Trophoblast cell (in vitro differentiated cells and primary cell): ENCODE data around the gene CSNK2B.

Experiments used
- DNase-seq, 2 donors: peaks; one replicate each; pipeline ENCODE4 v3.0.0-alpha.2; 2016
- H2AFZ ChIP-seq: 2 replicates; pipeline ENCODE4 v1.6.1; 2013; ENCODE audit warnings: low read length, moderate library complexity, mild to moderate bottlenecking; ENCODE audit not compliant: insufficient read depth, poor library complexity
- H2AK5ac ChIP-seq: 2 replicates; pipeline ENCODE4 v1.6.1; 2013; ENCODE audit warnings: mild to moderate bottlenecking, low read length
- H2BK120ac ChIP-seq: 2 replicates; pipeline ENCODE4 v1.6.1; 2013; ENCODE audit warnings: low read length, mild to moderate bottlenecking, moderate library complexity; ENCODE audit not compliant: insufficient read depth, poor library complexity
- H2BK12ac ChIP-seq: 2 replicates; pipeline ENCODE4 v1.6.1; 2013; ENCODE audit warnings: mild to moderate bottlenecking, low read length, moderate library complexity
- H2BK5ac ChIP-seq: 2 replicates; pipeline ENCODE4 v1.6.1; 2013; ENCODE audit warnings: low read length, low read depth, moderate library complexity, mild to moderate bottlenecking; ENCODE audit not compliant: poor library complexity
- H3K14ac ChIP-seq: 2 replicates; pipeline ENCODE4 v1.6.1; 2013; ENCODE audit warnings: mild to moderate bottlenecking, low read length
- H3K18ac ChIP-seq: 2 replicates; pipeline ENCODE4 v1.6.1; 2013; ENCODE audit warnings: mild to moderate bottlenecking, low read length
- H3K23ac ChIP-seq: 2 replicates; pipeline ENCODE4 v1.6.1; 2013; ENCODE audit warnings: low read length
- H3K27ac ChIP-seq: 2 replicates; pipeline ENCODE4 v1.5.1; 2013; ENCODE audit warnings: low read depth, mild to moderate bottlenecking, inconsistent platforms, low read length, moderate library complexity
- H3K27me3 ChIP-seq: 2 replicates; pipeline ENCODE4 v1.6.1; 2013; ENCODE audit warnings: inconsistent platforms, mild to moderate bottlenecking, low read length, moderate library complexity; ENCODE audit not compliant: insufficient read depth
- H3K36me3 ChIP-seq, 2 experiments: 1 replicate in 1 of 2; 2 replicates in 1 of 2; pipeline ENCODE4 v1.6.1; 2013; ENCODE audit warnings: low read length in 2 of 2, mild to moderate bottlenecking in 2 of 2, moderate library complexity in 1 of 2; ENCODE audit not compliant: insufficient read depth in 2 of 2, control insufficient read depth in 1 of 2
- H3K4ac ChIP-seq: 2 replicates; pipeline ENCODE4 v1.6.1; 2013; ENCODE audit warnings: low read depth, mild to moderate bottlenecking, low read length, moderate library complexity
- H3K4me1 ChIP-seq, 2 experiments: 1 replicate in 1 of 2; 2 replicates in 1 of 2; pipeline ENCODE4 v1.6.1; 2013; ENCODE audit warnings: low read length in 2 of 2, mild to moderate bottlenecking in 2 of 2, moderate library complexity in 1 of 2; ENCODE audit not compliant: insufficient read depth in 2 of 2, control insufficient read depth in 1 of 2
- H3K4me2 ChIP-seq: 2 replicates; pipeline ENCODE4 v1.6.1; 2013; ENCODE audit warnings: inconsistent platforms, mild to moderate bottlenecking, low read length, moderate library complexity
- H3K4me3 ChIP-seq: 2 replicates; pipeline ENCODE4 v1.5.1; 2013; ENCODE audit warnings: mild to moderate bottlenecking, low read depth, low read length, inconsistent platforms
- H3K79me1 ChIP-seq: one replicate; pipeline ENCODE4 v1.6.1; 2013; ENCODE audit warnings: low read length
- H3K79me2 ChIP-seq: 2 replicates; pipeline ENCODE4 v1.6.1; 2013; ENCODE audit warnings: low read length, mild to moderate bottlenecking; ENCODE audit not compliant: control insufficient read depth, insufficient read depth, poor library complexity
- H3K9ac ChIP-seq: 2 replicates; pipeline ENCODE4 v1.6.1; 2013; ENCODE audit warnings: mild to moderate bottlenecking, low read length
- H3K9me3 ChIP-seq: 2 replicates; pipeline ENCODE4 v1.6.1; 2013; ENCODE audit warnings: low read depth, mild to moderate bottlenecking, control low read depth, inconsistent platforms, low read length; ENCODE audit not compliant: insufficient read depth
- H4K12ac ChIP-seq: 2 replicates; pipeline ENCODE4 v1.6.1; 2013; ENCODE audit warnings: low read depth, mild to moderate bottlenecking, low read length, moderate library complexity
- H4K8ac ChIP-seq: 2 replicates; pipeline ENCODE4 v1.6.1; 2013; ENCODE audit warnings: low read depth, mild to moderate bottlenecking, low read length, moderate library complexity
- H4K91ac ChIP-seq: one replicate; pipeline ENCODE4 v1.6.1; 2013; ENCODE audit warnings: low read depth, mild to moderate bottlenecking, low read length, moderate library complexity
- WGBS: extraction: QIAGEN DNeasy Blood & Tissue Kit; methylation state at CpG from one replicate; pipeline ENCODE4 v1.1.7; 2013; ENCODE audit warnings: missing lambda C conversion rate; ENCODE audit not compliant: insufficient read length, insufficient coverage; ENCODE audit errors: extremely low coverage; 5-methylcytosine and 5-hydroxymethylcytosine counted together

The CSNK2B gene

GRCh38 chr6:31643818-31644454, 21.9 kb upstream of the CSNK2B start:
- no peak overlapping the region for H3K23ac ChIP-seq
- no peak overlapping the region for H2BK120ac ChIP-seq
- no peak overlapping the region for H3K27ac ChIP-seq
- H2AFZ ChIP-seq, result no peak overlapping the region
- H4K12ac ChIP-seq, result no peak overlapping the region
- no peaks in the 10 kb centered on the region for H3K79me1 ChIP-seq
- no peak for DNase-seq
- no peak overlapping the region for H3K9ac ChIP-seq
- H3K4me3 ChIP-seq, result no peak overlapping the region
- no peak overlapping the region for H3K4me2 ChIP-seq
- no peaks in the 10 kb centered on the region for H3K27me3 ChIP-seq
- H3K4ac ChIP-seq, result no peak overlapping the region
- no peak overlapping the region for H4K91ac ChIP-seq
- H3K18ac ChIP-seq, result no peak overlapping the region
- peaks cover 4% of the 10 kb centered on the region for H3K9me3 ChIP-seq
- H2BK12ac ChIP-seq, result no peak overlapping the region
- H2AK5ac ChIP-seq, result no peak overlapping the region
- H2BK5ac ChIP-seq, result no peak overlapping the region
- H3K14ac ChIP-seq, result no peak overlapping the region
- H3K36me3 ChIP-seq, result peaks cover 75 to 89% of the 10 kb centered on the region in 2 experiments
- H4K8ac ChIP-seq, result no peak overlapping the region
- no peaks in the 10 kb centered on the region for H3K4me1 ChIP-seq
- WGBS, result no CpG with 5 or more reads among the region's 17 CpGs
- no peaks in the 10 kb centered on the region for H3K79me2 ChIP-seq

GRCh38 chr6:31645325-31645724, 20.6 kb upstream of the CSNK2B start:
- Histone ChIP-seq H3K4me1 (no peaks in the 10 kb centered on the region), H3K4ac (no peak overlapping the region), H2AK5ac (no peak overlapping the region), H3K79me1 (no peaks in the 10 kb centered on the region), H4K8ac (no peak overlapping the region), H3K27me3 (no peaks in the 10 kb centered on the region), H2BK12ac (no peak overlapping the region), H3K18ac (no peak overlapping the region), H3K4me3 (no peak overlapping the region), H4K91ac (no peak overlapping the region), H3K23ac (no peak overlapping the region), H4K12ac (no peak overlapping the region), H3K36me3 (peaks cover 70 to 83% of the 10 kb centered on the region in 2 experiments), H3K9ac (no peak overlapping the region), H3K4me2 (no peak overlapping the region), H3K14ac (no peak overlapping the region), H3K27ac (no peak overlapping the region), H2BK120ac (no peak overlapping the region), H3K79me2 (no peaks in the 10 kb centered on the region), H2AFZ (no peak overlapping the region), H2BK5ac (no peak overlapping the region), H3K9me3 (peaks cover 4% of the 10 kb centered on the region)
- WGBS, result no CpG with 5 or more reads among the region's 9 CpGs
- DNase-seq, result no peak

- Histone ChIP-seq H4K8ac (peak overlapping the region; percentile 96), H2BK5ac (peak overlapping the region; percentile 92), H3K18ac (peak overlapping the region; percentile 87), H3K4me2 (peak overlapping the region; percentile 69), H3K27me3 (no peaks in the 10 kb centered on the region), H3K14ac (peak overlapping the region; percentile 95), H3K23ac (no peak overlapping the region), H3K36me3 (peaks cover 24 to 34% of the 10 kb centered on the region in 2 experiments), H3K9me3 (no peaks in the 10 kb centered on the region), H3K4me3 (peak overlapping the region; percentile 90), H2AFZ (peak overlapping the region; percentile 30), H4K91ac (peak overlapping the region; percentile 92), H4K12ac (peak overlapping the region; percentile 88), H3K79me2 (peaks cover 7% of the 10 kb centered on the region), H3K4ac (peak overlapping the region; percentile 82), H2AK5ac (peak overlapping the region; percentile 76), H2BK120ac (peak overlapping the region; percentile 83), H3K4me1 (peaks cover 6 to 9% of the 10 kb centered on the region in 2 experiments), H3K9ac (peak overlapping the region; percentile 86), H3K27ac (peak overlapping the region; percentile 93), H3K79me1 (peaks cover 17% of the 10 kb centered on the region), H2BK12ac (no peak overlapping the region)
- no CpG with 5 or more reads among the region's 29 CpGs for WGBS
- peak; percentile 74 to 82 for DNase-seq
These were observed 14.2 kb upstream of the CSNK2B start for GRCh38 chr6:31651602-31652191.

- Histone ChIP-seq H4K91ac (peak overlapping the region; percentile 92), H3K9ac (peak overlapping the region; percentile 75), H2BK5ac (peak overlapping the region; percentile 92), H3K14ac (peak overlapping the region; percentile 83), H3K27me3 (no peaks in the 10 kb centered on the region), H3K36me3 (peaks cover 17 to 29% of the 10 kb centered on the region in 2 experiments), H3K4ac (peak overlapping the region; percentile 82), H3K4me1 (peaks cover 6 to 10% of the 10 kb centered on the region in 2 experiments), H4K12ac (peak overlapping the region; percentile 95), H3K4me2 (peak overlapping the region; percentile 69), H3K4me3 (peak overlapping the region; percentile 90), H2BK12ac (no peak overlapping the region), H3K18ac (no peak overlapping the region), H3K79me1 (peaks cover 17% of the 10 kb centered on the region), H4K8ac (peak overlapping the region; percentile 96), H2AFZ (peak overlapping the region; percentile 72), H3K9me3 (no peaks in the 10 kb centered on the region), H2AK5ac (no peak overlapping the region), H2BK120ac (peak overlapping the region; percentile 10), H3K27ac (peak overlapping the region; percentile 93), H3K23ac (no peak overlapping the region), H3K79me2 (peaks cover 7% of the 10 kb centered on the region)
- WGBS, result no CpG with 5 or more reads among the region's 37 CpGs
- DNase-seq, result peak in 1 of 2 donors; percentile 75
These were observed 12.8 kb upstream of the CSNK2B start for GRCh38 chr6:31652925-31653724.
